Measurements from ENCODE around the gene ANKRD13D. TPM values are rescaled to one million over a fixed set of nuclear protein-coding genes. Genes with fewer than 3 reads are reported as not detected.

Gene ANKRD13D
- total and polyA plus RNA-seq, 2 of the 8 experiments (the other 6 are each of a cell fraction or from before 2014, with no cell fraction given) = 24.9 to 26.5 TPM

- Histone ChIP-seq H2BK15ac (ENCODE audit: low read length) (no peak overlapping the region), H3K79me1 (ENCODE audit: low read depth, low read length) (no peaks in the 10 kb centered on the region), H3K4me1 (replicated peaks in 1 of 4; ENCODE audit: control insufficient read depth in 3 of 4, insufficient read depth in 4 of 4, low read length in 3 of 4) (peaks cover 0 to 5% (median 5%) of the 10 kb centered on the region in 4 experiments; a peak in 5 of 7 replicates), H4K5ac (ENCODE audit: insufficient read length, low read depth, low read length) (no peak overlapping the region), H3K4ac (replicated peaks; ENCODE audit: insufficient read length, low read depth, low read length) (no peak overlapping the region), H3K4me3 (ENCODE audit: extremely low read depth in 1 of 4, insufficient read depth in 2 of 4, low read depth in 3 of 4, low read length in 4 of 4) (no peak overlapping the region), H3K9me3 (ENCODE audit: insufficient read depth in 2 of 2, low read depth in 1 of 2, low read length in 1 of 2) (no peaks in the 10 kb centered on the region), H3K79me2 (ENCODE audit: control insufficient read depth in 1 of 2, insufficient read depth in 2 of 2, low read length in 2 of 2) (no peaks in the 10 kb centered on the region), H2BK12ac (ENCODE audit: low read depth, low read length) (no peak overlapping the region), H2BK5ac (ENCODE audit: low read depth, low read length) (no peak overlapping the region), H4K91ac (replicated peaks; ENCODE audit: insufficient read length, low read length) (no peak overlapping the region), H3K27ac (ENCODE audit: low read depth, low read length) (no peak overlapping the region), H3K36me3 (ENCODE audit: control insufficient read depth in 2 of 4, insufficient read depth in 4 of 4, low read length in 3 of 4) (peaks cover 0 to 4% (median 0%) of the 10 kb centered on the region in 4 experiments; a peak in 2 of 8 replicates), H2BK120ac (replicated peaks; ENCODE audit: low read depth, low read length) (no peak overlapping the region), H3K27me3 (replicated peaks in 1 of 4; ENCODE audit: control insufficient read depth in 3 of 4, extremely low read depth in 1 of 4, insufficient read depth in 3 of 4, low read length in 3 of 4) (peaks cover 0 to 7% (median 5%) of the 10 kb centered on the region in 4 experiments; a peak in 5 of 7 replicates), H3K14ac (ENCODE audit: insufficient read length) (no peak overlapping the region), H3K9ac (replicated peaks in 1 of 4; ENCODE audit: extremely low read depth in 1 of 4, low read depth in 3 of 4, low read length in 3 of 4) (no peak overlapping the region), H4K8ac (ENCODE audit: extremely low read depth, insufficient read depth, low read length) (no peak overlapping the region), H4K20me1 (replicated peaks in 1 of 2; ENCODE audit: control insufficient read depth in 1 of 2, insufficient read depth in 2 of 2, low read length in 2 of 2) (peaks cover 0 to 7% of the 10 kb centered on the region in 2 experiments), H3K23me2 (ENCODE audit: low read depth, low read length) (peaks cover 3% of the 10 kb centered on the region; the same call in 1 of the 2 replicates), H2BK20ac (ENCODE audit: low read length) (no peak overlapping the region), H3K23ac (ENCODE audit: insufficient read length) (no peak overlapping the region), H3K56ac (replicated peaks; ENCODE audit: insufficient read length, low read depth, low read length) (no peak overlapping the region), H2AFZ (ENCODE audit: low read length) (no peak overlapping the region), H3K18ac (ENCODE audit: extremely low read depth, low read length) (no peak overlapping the region), H3K4me2 (ENCODE audit: insufficient read depth in 1 of 2, low read depth in 2 of 2, low read length in 2 of 2) (no peak overlapping the region), H2AK5ac (ENCODE audit: low read depth, low read length) (no peak overlapping the region)
- POLR2A ChIA-PET (ENCODE audit: partially characterized antibody) = interaction anchor here (0.7 to 1.0 kb wide), 2 partner anchors 10 to 83 kb away, joined by 3 to 4 read pairs; no protein-coding TSS in a partner anchor
- no peak for DNase-seq (ENCODE audit: low read depth in 1 of 2, low spot score in 2 of 2)
- TF ChIP-seq POU5F1 (IDR thresholded peaks at IDR 0.05; ENCODE audit: low read depth, low read length) (no peak), BRCA1 (IDR thresholded peaks at IDR 0.05; ENCODE audit: low read depth, low read length) (no peak), KDM5A (IDR thresholded peaks at IDR 0.05; ENCODE audit: low read length) (no peak), KDM1A (IDR thresholded peaks at IDR 0.05; ENCODE audit: borderline replicate concordance, low read length) (no peak), POLR2AphosphoS5 (IDR thresholded peaks at IDR 0.05; ENCODE audit: low read depth, low read length) (no peak), CHD2 (IDR thresholded peaks at IDR 0.05; ENCODE audit: low read length) (no peak), SIRT6 (IDR thresholded peaks at IDR 0.05; ENCODE audit: low read length) (no peak), SUZ12 (IDR thresholded peaks at IDR 0.05; ENCODE audit: low read length) (no peak), JUND (IDR thresholded peaks at IDR 0.05; ENCODE audit: low read length) (no peak), CREB1 (IDR thresholded peaks at IDR 0.05) (no peak), CEBPB (IDR thresholded peaks at IDR 0.05; ENCODE audit: low read depth, low read length) (no peak), GABPA (IDR thresholded peaks at IDR 0.05; ENCODE audit: borderline replicate concordance, insufficient read depth, low read length) (no peak), TAF1 (IDR thresholded peaks at IDR 0.05; ENCODE audit: low read depth, low read length) (no peak), BCL11A (IDR thresholded peaks at IDR 0.05; ENCODE audit: low read depth in 2 of 2, low read length in 2 of 2) (no peak)
- FAIRE-seq = no peak
- 93% methylated on average over 11 of the region's 11 CpGs; no CpG with 5 or more reads in 1 of the 2 experiments for WGBS, 2 experiments (ENCODE audit: extremely low coverage in 1 of 2, insufficient coverage in 1 of 2, insufficient read length in 1 of 2, insufficient replicate concordance in 2 of 2, low coverage in 1 of 2, low lambda C conversion rate in 2 of 2, missing lambda C conversion rate in 1 of 2)
- CTCF ChIA-PET (ENCODE audit: partially characterized antibody) = interaction anchor here (1.0 to 3.9 kb wide), 6 partner anchors 9 to 162 kb away, joined by 3 to 14 read pairs (median 6); no protein-coding TSS in a partner anchor
Measured at GRCh38 chr11:67309166-67309565, 20.1 kb downstream of the ANKRD13D start.
